ENCODE data around the gene KCNF1.

- TF ChIP-seq CTCF (IDR thresholded peaks at IDR 0.05) (no peak), POLR2A (IDR thresholded peaks at IDR 0.05) (no peak)
Observed at GRCh38 chr2:10889651-10890215, 22.0 kb upstream of the KCNF1 start.
